ENCODE results near the gene GPR45. TPM values are rescaled to one million over a fixed set of nuclear protein-coding genes. Genes with fewer than 3 reads are reported as not detected.

GPR45 gene
- total and polyA plus RNA-seq, 9 of the 15 experiments (the other 6 are each of a cell fraction or from before 2014, with no cell fraction given), result not detected

- no peak for TF ChIP-seq ZNF143 (CRISPR knock-in tag; IDR thresholded peaks at IDR 0.05)
- TF ChIP-seq TRIM25 (IDR thresholded peaks at IDR 0.05; ENCODE audit: borderline replicate concordance), result no peak
- no peak for TF ChIP-seq ERF (CRISPR knock-in tag; IDR thresholded peaks at IDR 0.05)
- no peak for TF ChIP-seq UBTF (IDR thresholded peaks at IDR 0.05; ENCODE audit: borderline replicate concordance in 1 of 2, low read depth in 2 of 2, low read length in 2 of 2)
Observed at GRCh38 chr2:105255979-105256378, 14.4 kb downstream of the GPR45 start (continued).

GRCh38 chr2:105256431-105257047 is 15.0 kb downstream of the GPR45 start:
- POLR2A ChIA-PET, result interaction anchor here (1.1 kb wide), 2 partner anchors 22 to 74 kb away, joined by 3 read pairs; no protein-coding TSS in a partner anchor
- WGBS (ENCODE audit: insufficient coverage, low coverage, missing lambda C conversion rate), result 7% methylated on average over 11 of the region's 11 CpGs
- peak overlapping the region; percentile 5; the same call in 1 of the 3 replicates for H3K27ac ChIP-seq (ENCODE audit: extremely low read depth, low read depth, low read length)
- no peak overlapping the region for H3K4me2 ChIP-seq (ENCODE audit: insufficient read depth, low read length)
- no TSS peak for BruUV-seq (replicated peaks)
- no peak overlapping the region for H3K4me3 ChIP-seq
- H3K4me1 ChIP-seq (replicated peaks in 1 of 2; ENCODE audit: control insufficient read depth in 2 of 2, insufficient read depth in 2 of 2, low read length in 2 of 2), result peaks cover 0 to 7% of the 10 kb centered on the region in 2 experiments; a peak in 4 of 5 replicates
- FAIRE-seq (no peak), ATAC-seq (peak; percentile 33; the same call in 2 of the 3 replicates), DNase-seq (ENCODE audit: extremely low read depth in 1 of 4, low spot score in 3 of 4) (no peak)
- peaks cover 5 to 24% of the 10 kb centered on the region in 2 experiments; a peak in 3 of 5 replicates for H3K27me3 ChIP-seq (ENCODE audit: control insufficient read depth in 2 of 2, insufficient read depth in 2 of 2, low read length in 2 of 2)
- intact Hi-C loops (cut with micrococcal nuclease), result no loop called here
- no peaks in the 10 kb centered on the region for H3K79me2 ChIP-seq (ENCODE audit: control insufficient read depth, insufficient read depth, low read length)
- H3K9me1 ChIP-seq (ENCODE audit: control insufficient read depth, insufficient read depth, low read length), result no peaks in the 10 kb centered on the region
- H2AFZ ChIP-seq (ENCODE audit: low read depth, low read length), result peak overlapping the region; percentile 67; the same call in 1 of the 2 replicates
- CTCF ChIA-PET (ENCODE audit: low intra/inter-chr PET ratio), result no interaction called here
- no peak overlapping the region for H3K9ac ChIP-seq (ENCODE audit: insufficient read depth in 1 of 2, low read depth in 2 of 2, low read length in 2 of 2)
- no peaks in the 10 kb centered on the region for H3K36me3 ChIP-seq (ENCODE audit: control insufficient read depth, insufficient read depth, low read length)
- in situ Hi-C loops (cut with MboI), result no loop called here
- H3K9me3 ChIP-seq (replicated peaks; ENCODE audit: control insufficient read depth, insufficient read depth, low read depth, low read length), result no peaks in the 10 kb centered on the region
- no peaks in the 10 kb centered on the region; the same call in 1 of the 2 replicates for H4K20me1 ChIP-seq (replicated peaks; ENCODE audit: control insufficient read depth, insufficient read depth, low read length)
- TF ChIP-seq SMAD4 (CRISPR knock-in tag; conservative IDR thresholded peaks at IDR 0.05) (0 out of 2 replicates have a peak, but pooled peaks have one; percentile 18), TAF9B (IDR thresholded peaks at IDR 0.05; ENCODE audit: partially characterized antibody) (no peak), FOXP1 (CRISPR knock-in tag; IDR thresholded peaks at IDR 0.05) (no peak), ARNT (IDR thresholded peaks at IDR 0.05) (no peak), EGR1 (conservative IDR thresholded peaks at IDR 0.05) (peak; percentile 54), MYBL2 (IDR thresholded peaks at IDR 0.05; ENCODE audit: low read depth) (no peak), MYBL2 (CRISPR knock-in tag; IDR thresholded peaks at IDR 0.05; ENCODE audit: borderline replicate concordance) (no peak), NFYB (IDR thresholded peaks at IDR 0.05; ENCODE audit: extremely low read depth, insufficient read length) (no peak), RFX1 (IDR thresholded peaks at IDR 0.05) (peak; percentile 72), ZNF395 (CRISPR knock-in tag; IDR thresholded peaks at IDR 0.05) (peak; percentile 48; the same call in 1 of the 2 replicates), MAFG (tag; conservative IDR thresholded peaks at IDR 0.05) (no peak)

All from K562 (cell line).